Adrenal gland (tissue), 19 donors: ENCODE results near the gene NPIPB12. TPM values are rescaled to one million over a fixed set of nuclear protein-coding genes. Genes with fewer than 3 reads are reported as not detected.
A peak's percentile ranks its signal among the peaks of the same experiment; 100 is the strongest.
"Not testable (repeated sequence)": the region's sequence is repeated elsewhere in the genome, so short reads cannot be mapped to it uniquely, and the experiment has no call there.

Experiments used
- DNase-seq, 7 donors: peaks; one replicate each; pipeline ENCODE4 v3.0.0-alpha.2; 2019 to 2020
- H3K27ac ChIP-seq, 5 donors: fragments of 200-600 bp; sonication (generic) in 4 of 5; 1 replicate in 3 of 5; 2 replicates in 2 of 5; pipeline versions ENCODE4 v1.5.1 to v1.8.0; 2016 to 2020; ENCODE audit warnings: mild to moderate bottlenecking in 1 of 5
- H3K27me3 ChIP-seq: fragments of 200-600 bp; 2 replicates; pipeline ENCODE4 v1.8.0; 2021
- H3K36me3 ChIP-seq, 2 donors: fragments of 200-600 bp; replicated peaks in 1 of 2; 1 replicate in 1 of 2; 2 replicates in 1 of 2; pipeline versions ENCODE4 v1.5.1 to v1.8.0; 2018 to 2022
- H3K4me1 ChIP-seq, 2 donors: fragments of 200-600 bp; replicated peaks in 1 of 2; 1 replicate in 1 of 2; 2 replicates in 1 of 2; pipeline versions ENCODE4 v1.5.1 to v1.8.0; 2018 to 2021
- H3K4me3 ChIP-seq, 4 donors: fragments of 200-600 bp; sonication (generic) in 3 of 4; one replicate each; pipeline ENCODE4 v1.5.1; 2016 to 2018
- H3K9me3 ChIP-seq, 3 donors: fragments of 200-600 bp; sonication (generic) in 1 of 3; replicated peaks in 1 of 3; 1 replicate in 2 of 3; 2 replicates in 1 of 3; pipeline versions ENCODE4 v1.5.1 to v1.8.0; 2016 to 2021
- WGBS, 4 donors: extraction: QIAGEN DNeasy Blood & Tissue Kit in 2 of 4; methylation state at CpG; one replicate each; pipeline versions ENCODE4 v1.1.5 to v1.1.7; 2013 to 2017; 5-methylcytosine and 5-hydroxymethylcytosine counted together
- intact Hi-C, 2 donors: fragments of 100-400 bp; cut with DNase I; formaldehyde crosslinking; loops; one replicate each; pipeline versions ENCODE4 v1.14.1 to v1.15.0; 2022 to 2023
- long read RNA-seq, 10 donors: library from polyadenylated mRNA in 3 of 10; unstranded in 2 of 10; stranded (forward) in 1 of 10; transcript quantifications; one replicate each; pipeline ENCODE4 v2.0.0 and lab custom pipeline, GENCODE V29; 2021 to 2026
- polyA plus RNA-seq, 3 donors: library from polyadenylated mRNA; stranded (reverse); fragments of 200-250 nt in 2 of 3; fragments of 350-450 nt in 1 of 3; fragmentation: Illumina TruSeq in 1 of 3; extraction: RNeasy Lipid Tissue Mini Kit (QIAGEN cat#74804) in 1 of 3; gene quantifications; one replicate each; pipeline ENCODE4 v1.2.3, GENCODE V29; 2013 to 2014
- total RNA-seq, 9 donors: library from RNA; depleted of rRNA in 4 of 9; stranded (reverse); fragments of >200 nt in 4 of 9; fragments of 120-200 nt in 1 of 9; fragmentation: NEBNext Ultra II Directional in 1 of 9; extraction: Animal tissue kit (Norgen Biotek cat#: 25700) in 1 of 9; gene quantifications; one replicate each; pipeline versions ENCODE4 v1.1.0 to v1.2.4, GENCODE V29; 2013 to 2023
- donor health status: healthy with polysubstance abuse.
- donor health status: Bipolar disorder and iron deficiency.
- donor health status: DM: yes; HTN: yes; CAD: no.
- donor health status: DM: no; HTN: no; CAD: no.
- donor health status: DM: no; HTN: no; CAD: no.
- donor health status: DM: yes; HTN: yes; CAD: no.

NPIPB12 gene
- total RNA-seq (10 to 100 TPM in 8 of 9 donors, 1 to 10 TPM in 1; 6.7 to 43.3 (median 25.0) TPM), polyA plus RNA-seq (100 to 1,000 TPM in 2 of 3 donors, 1 to 10 TPM in 1; 6.4 to 569 (median 272) TPM)
- long read RNA-seq, donor 1: 0 reads
- long read RNA-seq, donor 2: 0 reads
- long read RNA-seq, donor 3: 0 reads
- long read RNA-seq, donor 4: 0 reads
- long read RNA-seq, donor 5: 0 reads
- long read RNA-seq, donor 6: 0 reads
- long read RNA-seq, donor 7: 0 reads
- long read RNA-seq, donor 8: 0 reads
- long read RNA-seq, donor 9, partial matches to known transcripts: 0 of 1 reads
- long read RNA-seq, donor 9, other reads (novel, unspliced or antisense): 0 of 1 reads
- long read RNA-seq, donor 10: 0 reads

DNA sequence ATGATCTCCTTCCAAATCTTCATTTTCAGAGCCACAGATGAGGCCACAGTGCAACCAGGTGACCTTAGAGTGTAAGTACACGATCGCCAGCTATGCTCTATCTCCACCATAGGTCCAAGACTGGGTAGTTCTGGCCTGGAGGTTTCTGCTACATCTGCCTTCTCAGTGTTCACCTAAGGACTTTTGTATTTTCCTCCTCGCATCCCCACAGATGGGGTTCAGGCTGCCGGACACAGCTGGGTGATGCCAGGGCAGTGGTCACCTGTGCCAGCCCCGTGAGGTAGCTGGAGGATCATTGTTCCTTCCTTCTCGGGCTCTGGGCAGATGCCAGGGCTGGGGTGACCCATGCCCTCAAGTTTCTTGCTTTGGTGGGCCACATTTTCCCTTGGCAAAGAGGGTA, at the start of gene NPIPB12:
Gene NPIPB12 (minus strand): TSS at position 101 of the 400 bp plus-strand sequence.
- DNase-seq, H3K4me1 ChIP-seq, H3K4me3 ChIP-seq, intact Hi-C loops, H3K27ac ChIP-seq, H3K36me3 ChIP-seq, H3K27me3 ChIP-seq, H3K9me3 ChIP-seq: not testable (repeated sequence)
- 83 to 100% methylated on average over 2 of the region's 6 CpGs; no CpG with 5 or more reads in 2 of the 4 donors for WGBS, 4 donors

DNA sequence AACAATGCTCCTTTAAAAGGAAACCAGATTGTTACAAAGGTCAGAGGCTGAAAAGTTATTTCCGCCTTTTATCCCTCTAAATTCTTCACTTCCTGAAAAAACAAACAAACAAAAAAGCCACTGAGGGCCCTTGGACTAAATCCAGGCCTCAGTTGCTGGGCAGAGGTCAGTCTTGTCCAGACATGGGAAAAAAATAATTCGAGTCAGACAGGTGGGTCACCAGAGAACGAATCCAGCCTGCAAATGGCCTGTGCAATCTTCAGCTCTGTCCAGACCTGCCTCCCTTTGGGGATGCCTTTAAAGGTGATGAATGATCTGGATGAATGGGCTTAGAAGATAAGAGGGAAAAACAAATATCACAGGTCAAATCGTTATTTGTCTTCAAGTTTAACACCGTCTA, 15.3 kb upstream of the NPIPB12 start:
- H3K27ac ChIP-seq, H3K4me1 ChIP-seq, H3K9me3 ChIP-seq, H3K27me3 ChIP-seq, H3K4me3 ChIP-seq, DNase-seq, H3K36me3 ChIP-seq, intact Hi-C loops: not testable (repeated sequence)
- 57 to 76% methylated on average over 2 of the region's 5 CpGs; no CpG with 5 or more reads in 2 of the 4 donors for WGBS, 4 donors

DNA sequence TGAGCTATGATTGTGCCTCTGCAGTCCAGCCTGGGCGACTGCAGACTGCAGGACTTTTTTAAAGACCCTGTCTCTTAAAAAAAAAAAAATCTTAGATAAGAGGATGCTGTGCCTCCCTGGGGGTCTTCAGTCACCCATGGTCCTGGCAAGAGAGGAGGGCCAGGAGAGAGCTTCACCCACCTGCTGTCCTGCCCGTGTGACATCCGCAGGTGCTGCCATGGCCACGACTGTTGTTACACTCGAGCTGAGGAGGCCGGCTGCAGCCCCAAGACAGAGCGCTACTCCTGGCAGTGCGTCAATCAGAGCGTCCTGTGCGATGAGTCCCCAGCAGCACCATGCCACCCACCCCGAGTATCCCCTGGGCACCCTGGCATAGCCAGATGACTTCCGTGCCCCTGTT, 23.9 kb downstream of the NPIPB12 start:
- H3K9me3 ChIP-seq, H3K27me3 ChIP-seq, H3K36me3 ChIP-seq, H3K27ac ChIP-seq, intact Hi-C loops, H3K4me1 ChIP-seq, H3K4me3 ChIP-seq: not testable (repeated sequence)
- DNase-seq: peak in 6 of 7 donors; percentile 3 to 51 (median 13)
- WGBS, 4 donors: 75 to 83% (median 83%) methylated on average over 5 of the region's 12 CpGs; no CpG with 5 or more reads in 1 of the 4 donors

DNA sequence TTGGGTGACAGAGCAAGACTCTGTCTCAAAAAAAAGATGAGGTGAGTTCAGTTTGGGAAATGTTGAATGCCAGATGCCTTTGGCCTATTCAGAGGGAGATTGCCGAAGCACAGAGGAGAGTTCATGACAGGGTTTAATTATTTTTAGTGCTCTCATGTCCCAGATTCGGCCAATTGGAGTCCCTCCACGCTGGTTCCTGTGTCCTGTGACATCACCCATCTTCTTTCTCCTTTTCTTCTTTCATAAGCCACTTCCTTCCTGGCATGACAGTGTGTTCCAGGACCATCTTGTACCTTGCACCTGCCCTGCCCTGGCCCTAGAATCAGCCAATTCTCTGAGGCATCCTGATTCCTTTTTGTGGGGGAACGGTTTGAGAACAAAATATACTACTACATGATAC, 34.1 kb downstream of the NPIPB12 start:
- H3K27ac ChIP-seq, H3K4me1 ChIP-seq, DNase-seq, H3K9me3 ChIP-seq, intact Hi-C loops, H3K36me3 ChIP-seq, H3K27me3 ChIP-seq, H3K4me3 ChIP-seq: not testable (repeated sequence)
- no CpG with 5 or more reads among the region's 4 CpGs for WGBS, 4 donors

DNA sequence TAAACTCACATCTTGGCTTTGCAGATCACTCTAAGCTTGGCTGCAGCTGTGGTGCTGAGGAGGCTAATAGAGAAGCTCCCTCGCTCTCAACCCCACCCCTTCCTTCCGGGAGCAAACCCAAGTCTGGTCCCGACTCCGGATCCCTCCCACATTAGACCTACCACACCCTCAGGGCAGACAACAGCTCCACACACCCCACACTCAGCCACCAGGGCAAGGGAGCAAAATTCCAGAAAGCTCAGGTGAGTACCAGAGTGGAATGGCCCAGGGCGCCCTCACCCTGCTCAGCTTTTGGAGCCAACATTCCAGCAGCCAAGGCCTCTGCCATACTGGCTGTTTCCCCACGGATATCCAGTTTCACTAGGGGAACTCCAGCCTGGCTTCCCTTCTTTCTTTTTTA, 36.5 kb downstream of the NPIPB12 start:
- intact Hi-C loops, H3K27ac ChIP-seq, H3K36me3 ChIP-seq, H3K27me3 ChIP-seq, H3K4me1 ChIP-seq, H3K4me3 ChIP-seq, H3K9me3 ChIP-seq: not testable (repeated sequence)
- WGBS, 4 donors: 32 to 46% (median 42%) methylated on average over 2 to 5 of the region's 6 CpGs
- DNase-seq: peak; percentile 20 to 72 (median 38)

DNA sequence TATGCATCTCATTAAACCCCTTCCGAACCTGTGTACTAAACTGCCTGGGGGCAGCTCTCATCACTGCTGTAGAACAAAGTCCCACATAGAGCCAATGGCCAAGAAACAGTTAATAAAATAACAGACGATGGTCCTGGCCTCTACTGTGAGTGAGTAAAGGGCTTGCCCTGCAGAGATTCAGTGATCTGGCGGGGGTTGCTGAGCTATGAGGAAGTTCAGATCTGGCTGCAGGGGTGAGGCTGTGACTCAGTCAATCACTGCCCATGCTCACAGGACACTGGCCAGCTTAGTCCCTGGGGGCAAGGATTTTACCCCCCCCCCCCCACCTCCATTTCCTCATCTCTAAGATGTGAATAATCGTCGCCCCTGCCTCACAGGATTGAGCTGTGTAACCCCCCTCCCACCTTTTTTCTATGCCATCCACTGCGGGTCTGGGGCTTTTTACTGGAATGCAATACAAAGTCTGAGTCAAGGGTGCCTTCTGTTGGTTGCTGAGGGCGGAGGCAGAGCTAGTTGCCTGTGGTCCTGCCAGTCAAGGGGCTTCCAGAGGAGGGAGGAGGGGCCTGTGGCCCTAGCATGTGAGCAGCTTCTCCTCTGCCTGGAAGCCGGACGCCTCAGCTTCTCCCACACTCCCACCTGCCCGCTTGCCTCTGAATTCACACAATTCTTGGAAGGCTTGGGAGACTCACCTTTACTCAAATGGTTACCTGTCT, 38.4 kb downstream of the NPIPB12 start:
- WGBS, 4 donors: no CpG with 5 or more reads among the region's 10 CpGs
- intact Hi-C loops, H3K36me3 ChIP-seq, H3K27ac ChIP-seq, H3K4me3 ChIP-seq, H3K4me1 ChIP-seq, H3K9me3 ChIP-seq, DNase-seq, H3K27me3 ChIP-seq: not testable (repeated sequence)

DNA sequence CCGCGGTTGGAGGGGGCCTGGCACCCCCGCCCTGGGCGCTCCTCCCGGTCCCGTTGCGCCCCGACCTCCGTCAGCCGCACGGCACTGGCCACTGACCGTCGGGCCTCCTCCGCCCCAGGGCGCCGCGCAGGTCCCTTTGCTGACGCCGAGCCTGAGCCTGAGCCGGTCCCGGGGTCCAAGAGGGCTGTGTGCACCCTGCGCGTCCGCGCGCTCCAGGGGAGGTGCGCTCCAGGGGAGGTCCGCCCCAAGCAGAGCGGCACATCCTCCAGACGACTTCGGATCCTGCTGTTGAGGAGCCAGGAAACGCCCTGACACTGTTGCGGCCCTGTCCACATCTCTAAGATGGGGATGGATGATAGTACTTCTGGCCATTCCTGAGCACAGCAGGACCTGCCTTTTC, 39.3 kb downstream of the NPIPB12 start:
- WGBS, 4 donors: no CpG with 5 or more reads among the region's 33 CpGs
- DNase-seq, H3K36me3 ChIP-seq, intact Hi-C loops, H3K27ac ChIP-seq, H3K4me1 ChIP-seq, H3K4me3 ChIP-seq, H3K27me3 ChIP-seq, H3K9me3 ChIP-seq: not testable (repeated sequence)

DNA sequence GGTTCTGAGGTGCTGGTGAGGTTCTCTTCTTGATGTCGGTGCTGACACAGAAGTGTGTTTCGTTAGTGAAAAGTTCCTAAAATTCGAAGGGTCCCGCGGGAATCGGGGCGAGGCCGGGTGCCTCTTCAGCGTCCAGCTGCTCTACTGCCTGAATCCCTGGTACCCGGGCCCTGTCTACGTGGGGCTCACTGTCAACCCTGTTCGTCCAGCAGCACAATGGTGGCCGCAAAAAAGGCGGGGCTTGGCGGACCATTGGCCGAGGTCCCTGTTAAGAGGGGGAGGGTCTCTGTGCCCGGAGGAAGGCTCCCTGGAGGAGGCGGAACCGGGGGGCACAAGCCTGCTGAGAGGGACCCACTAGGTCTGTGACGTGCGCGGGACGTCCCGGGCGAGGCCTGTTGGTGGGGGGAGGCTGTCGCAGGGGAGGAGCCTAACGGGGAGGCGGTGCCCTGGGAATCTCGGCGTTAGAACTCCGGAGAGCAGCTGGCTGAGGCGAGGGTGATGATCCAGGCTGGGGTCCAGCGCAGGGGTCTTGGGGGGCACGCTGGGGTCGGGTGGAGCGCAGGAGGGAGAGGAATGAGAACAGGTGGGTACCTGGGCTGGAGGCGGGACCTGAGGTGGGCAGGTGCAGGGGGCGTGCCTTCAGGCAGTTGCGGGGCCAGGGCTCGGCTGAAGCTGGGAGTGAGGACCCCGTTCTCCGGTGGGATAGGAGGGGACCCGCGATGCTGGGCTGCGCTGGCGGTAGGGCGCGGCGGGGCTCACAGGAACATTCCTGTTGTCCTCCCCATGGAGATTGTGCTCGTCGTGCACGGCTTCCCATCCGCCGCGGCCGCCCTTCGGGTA, 40.0 kb downstream of the NPIPB12 start:
- H3K27ac ChIP-seq, H3K4me3 ChIP-seq, intact Hi-C loops, H3K36me3 ChIP-seq, H3K4me1 ChIP-seq, H3K9me3 ChIP-seq, H3K27me3 ChIP-seq, DNase-seq: not testable (repeated sequence)
- WGBS, 4 donors: no CpG with 5 or more reads among the region's 57 CpGs

DNA sequence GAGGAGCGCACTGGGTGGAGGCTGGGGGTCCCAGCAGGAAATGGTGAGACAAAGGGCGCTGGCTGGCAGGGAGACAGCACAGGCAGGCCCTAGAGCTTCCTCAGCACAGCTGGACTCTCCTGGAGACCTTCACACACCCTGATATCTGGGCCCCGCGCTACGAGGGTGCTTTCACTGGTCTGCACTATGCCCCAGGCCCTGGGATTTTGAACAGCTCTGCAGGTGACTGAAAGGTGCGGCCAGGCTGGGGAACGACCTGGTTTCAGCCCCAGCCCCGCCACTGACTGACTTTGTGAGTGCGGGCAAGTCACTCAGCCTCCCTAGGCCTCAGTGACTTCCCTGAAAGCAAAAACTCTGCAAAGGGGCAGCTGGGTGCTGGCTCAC, 45.6 kb downstream of the NPIPB12 start:
- DNase-seq, intact Hi-C loops, H3K27me3 ChIP-seq, H3K4me3 ChIP-seq, H3K4me1 ChIP-seq, H3K27ac ChIP-seq, H3K9me3 ChIP-seq, H3K36me3 ChIP-seq: not testable (repeated sequence)
- no CpG with 5 or more reads among the region's 9 CpGs for WGBS, 4 donors

DNA sequence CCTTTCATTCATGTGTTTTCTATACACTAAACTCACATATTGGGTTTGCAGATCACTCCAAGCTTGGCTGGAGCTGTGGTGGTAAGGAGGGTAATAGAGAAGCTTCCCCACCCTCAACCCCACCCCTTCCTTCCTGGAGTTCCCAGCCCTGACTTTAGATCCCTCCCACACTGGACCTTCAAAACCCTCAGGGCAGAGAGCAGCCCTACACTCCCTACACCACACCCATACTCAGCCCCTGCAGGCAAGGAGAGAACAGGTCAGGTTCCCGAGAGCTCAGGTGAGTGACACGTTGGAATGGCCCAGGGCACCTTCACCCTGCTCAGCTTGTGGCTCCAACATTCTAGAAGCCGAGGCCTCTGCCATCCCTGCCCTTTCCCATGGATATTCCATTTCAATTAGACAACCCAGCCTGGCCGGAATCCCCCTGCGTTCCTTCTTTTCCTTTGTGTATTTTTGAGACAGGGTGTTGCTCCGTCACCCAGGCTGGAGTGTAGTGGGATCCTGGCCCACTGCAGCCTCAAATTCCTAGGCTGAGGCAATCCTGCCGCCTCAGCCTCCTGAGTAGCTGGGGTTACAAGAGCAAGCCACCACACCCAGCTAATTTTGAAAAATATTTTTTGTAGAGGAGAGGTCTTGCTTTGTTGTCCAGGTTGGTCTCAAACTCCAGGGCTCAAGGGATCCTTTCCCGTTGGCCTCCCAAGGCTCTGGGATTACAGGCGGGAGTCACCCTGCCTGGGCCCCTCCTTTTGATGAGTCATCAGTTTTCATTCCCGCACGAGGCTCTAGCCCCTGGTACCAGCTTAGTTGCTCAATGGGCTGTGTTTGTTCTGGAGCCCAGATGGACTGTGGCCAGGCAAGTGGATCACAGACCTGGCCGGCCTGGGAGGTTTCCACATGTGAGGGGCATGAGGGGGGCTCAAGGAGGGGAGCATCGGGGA, 46.2 kb downstream of the NPIPB12 start, which contains the start of gene SULT1A4:
Gene SULT1A4 (plus strand): TSS at position 208 of the 941 bp plus-strand sequence. CDS start 1,473 bp downstream, outside the sequence.
- H3K27ac ChIP-seq, intact Hi-C loops, DNase-seq, H3K36me3 ChIP-seq, H3K4me3 ChIP-seq, H3K4me1 ChIP-seq, H3K27me3 ChIP-seq, H3K9me3 ChIP-seq: not testable (repeated sequence)
- WGBS, 4 donors: no CpG with 5 or more reads among the region's 13 CpGs
